GM18526 (cell line): ENCODE results near the gene CYP46A1.

ENCODE experiments used
- POLR2A ChIP-seq: IDR thresholded peaks from 3 replicates; pipeline ENCODE4 v1.6.1; 2011; ENCODE audit not compliant: insufficient read length; ENCODE audit errors: extremely low read depth

Gene CYP46A1

GRCh38 chr14:99708449-99708848 is 24.4 kb downstream of the CYP46A1 start:
- TF ChIP-seq POLR2A, result no peak

DNA sequence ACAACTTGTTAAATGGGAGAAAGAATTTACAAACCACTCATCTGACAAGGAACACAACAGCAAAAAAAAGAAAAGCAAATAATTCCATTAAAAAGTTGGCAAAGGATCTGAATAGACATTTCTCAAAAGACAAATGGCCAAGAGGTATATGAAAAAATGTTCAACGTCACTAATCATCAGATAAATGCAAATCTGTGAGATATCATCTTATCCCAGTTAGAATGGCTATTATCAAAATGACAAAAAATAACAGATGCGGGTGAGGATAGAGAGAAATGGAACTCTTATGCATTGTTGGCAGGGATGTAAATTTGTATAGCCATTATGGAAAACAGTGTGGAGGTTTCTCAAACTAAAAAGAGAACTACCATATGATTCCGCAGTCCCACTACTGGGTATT is 29.9 kb downstream of the CYP46A1 start:
- TF ChIP-seq POLR2A, result no peak

- no peak for TF ChIP-seq POLR2A
Observed at GRCh38 chr14:99715266-99716000, 31.3 kb downstream of the CYP46A1 start.

GRCh38 chr14:99716091-99716849 is 32.2 kb downstream of the CYP46A1 start:
- no peak for TF ChIP-seq POLR2A

GRCh38 chr14:99716850-99717681 is 33.0 kb downstream of the CYP46A1 start:
- no peak for TF ChIP-seq POLR2A

DNA sequence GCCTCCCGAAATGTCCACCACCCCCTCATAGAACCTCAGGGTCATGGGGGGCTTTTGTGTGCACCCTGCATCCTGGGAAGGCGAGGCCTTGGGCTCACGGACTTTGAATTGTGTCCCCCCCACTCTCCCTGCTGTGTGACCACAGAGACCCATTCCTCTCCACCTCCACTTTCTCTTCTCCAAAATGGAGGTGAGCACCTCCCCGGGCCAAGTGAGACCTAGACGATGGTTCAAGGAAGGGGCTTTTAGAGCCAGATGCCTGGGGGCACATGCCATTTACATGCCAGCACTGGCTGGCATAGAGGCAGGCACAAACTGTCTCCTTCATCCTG is 33.5 kb downstream of the CYP46A1 start:
- no peak for TF ChIP-seq POLR2A

DNA sequence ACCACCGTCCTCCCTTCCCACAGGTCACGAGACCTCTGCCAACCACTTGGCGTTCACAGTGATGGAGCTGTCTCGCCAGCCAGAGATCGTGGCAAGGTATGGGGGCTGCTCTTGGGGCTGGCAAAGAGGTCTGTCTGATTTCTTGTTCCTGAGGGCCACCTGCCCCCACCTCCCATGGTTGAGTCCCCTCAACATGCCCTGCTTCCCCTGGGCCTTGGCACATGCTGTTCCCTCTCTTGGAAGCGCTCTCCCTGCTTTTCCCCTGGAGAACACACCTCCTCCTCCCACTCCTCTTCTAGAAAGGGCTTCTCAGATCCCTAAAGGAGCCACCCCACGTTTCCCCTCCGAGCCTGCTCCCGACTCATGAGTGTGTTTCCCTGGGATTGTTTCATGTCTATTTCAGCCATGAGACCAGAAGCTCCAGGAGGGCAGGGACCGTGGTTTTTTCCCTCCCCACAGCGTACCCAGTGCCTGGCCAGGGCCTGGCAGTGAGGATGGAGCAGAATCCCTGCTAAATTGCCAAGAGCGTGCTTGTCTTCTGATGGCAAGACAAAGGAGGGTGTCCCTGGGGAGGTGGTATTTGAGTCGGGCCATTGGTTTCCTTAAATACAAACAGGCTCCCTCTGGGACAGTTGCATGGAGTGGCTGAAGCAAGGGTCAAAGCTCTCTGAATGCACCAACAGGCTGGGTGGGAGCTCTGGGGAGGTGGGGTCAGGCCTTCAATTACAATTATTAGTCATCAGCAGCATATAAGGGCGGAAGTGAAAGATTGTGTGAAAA is 34.1 kb downstream of the CYP46A1 start:
- no peak for TF ChIP-seq POLR2A

DNA sequence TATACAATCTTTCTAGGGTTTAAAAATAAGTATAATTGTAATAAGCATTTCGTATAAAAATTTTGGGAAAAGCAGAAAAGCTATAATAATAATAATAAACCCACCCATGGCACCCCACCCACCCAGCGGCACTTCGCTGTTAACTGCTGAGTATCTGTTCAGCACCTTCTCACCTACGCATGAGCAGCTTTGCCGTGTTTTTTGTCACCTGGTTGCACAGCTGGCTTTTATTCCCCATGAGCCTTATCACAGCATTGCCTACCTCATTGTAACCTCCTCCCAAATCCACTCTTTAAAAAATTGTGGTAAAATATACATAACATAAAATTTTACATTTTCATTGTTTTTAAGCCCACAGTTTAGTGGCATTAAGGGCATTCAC is 34.7 kb downstream of the CYP46A1 start:
- TF ChIP-seq POLR2A, result no peak

- TF ChIP-seq POLR2A, result no peak
Observed at GRCh38 chr14:99720941-99721791, 37.1 kb downstream of the CYP46A1 start.

DNA sequence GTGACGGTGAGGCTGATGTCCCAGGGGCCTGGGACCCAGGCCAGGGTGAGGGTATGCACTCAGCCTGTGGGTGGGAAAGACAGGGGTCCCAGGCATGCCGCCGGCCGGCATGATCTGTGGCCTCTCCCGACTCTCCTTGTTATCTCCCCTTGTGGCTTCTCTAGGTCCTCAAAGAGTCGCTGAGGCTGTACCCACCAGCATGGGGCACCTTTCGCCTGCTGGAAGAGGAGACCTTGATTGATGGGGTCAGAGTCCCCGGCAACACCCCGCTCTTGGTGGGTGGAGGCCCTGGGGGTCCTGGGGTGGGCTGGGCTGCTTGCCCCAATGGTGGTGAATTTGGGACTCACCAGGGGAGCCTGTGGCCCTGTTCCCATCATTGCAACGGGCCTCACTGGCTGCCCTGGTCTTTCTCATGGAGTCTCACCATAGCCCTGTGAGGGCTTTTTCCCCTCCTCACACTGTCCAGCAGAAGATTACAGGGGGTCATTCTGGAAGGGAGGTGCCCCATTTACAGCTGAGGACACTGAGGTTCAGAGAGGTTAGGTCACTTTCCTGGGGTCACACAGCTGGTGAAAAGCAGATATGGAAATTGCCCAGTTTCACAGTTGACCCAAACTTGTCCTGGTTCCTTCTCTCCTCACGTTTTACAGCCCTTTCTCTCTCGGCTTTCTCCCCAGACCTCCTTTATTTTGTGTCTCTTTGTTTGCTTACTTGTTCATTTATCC is 37.9 kb downstream of the CYP46A1 start:
- TF ChIP-seq POLR2A, result no peak

DNA sequence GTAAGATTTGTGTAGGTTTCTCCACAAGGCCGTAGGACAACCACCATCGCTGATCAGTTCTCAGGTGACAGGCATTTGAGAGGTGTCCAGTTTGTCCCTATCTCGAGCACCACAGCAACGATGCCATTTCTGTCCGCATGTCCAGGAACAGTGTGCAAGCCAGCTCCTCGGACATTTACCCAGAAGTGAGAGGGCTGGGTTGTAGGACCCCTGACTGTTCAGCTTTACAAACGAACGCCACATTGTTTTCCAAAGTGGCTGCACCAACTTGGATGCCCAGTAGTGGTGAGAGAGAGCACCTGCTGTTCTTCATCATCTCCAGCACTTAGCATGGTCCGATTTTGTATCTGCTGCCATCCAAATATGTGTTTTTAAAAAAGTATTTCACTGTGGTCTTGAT is 38.6 kb downstream of the CYP46A1 start:
- TF ChIP-seq POLR2A, result no peak

DNA sequence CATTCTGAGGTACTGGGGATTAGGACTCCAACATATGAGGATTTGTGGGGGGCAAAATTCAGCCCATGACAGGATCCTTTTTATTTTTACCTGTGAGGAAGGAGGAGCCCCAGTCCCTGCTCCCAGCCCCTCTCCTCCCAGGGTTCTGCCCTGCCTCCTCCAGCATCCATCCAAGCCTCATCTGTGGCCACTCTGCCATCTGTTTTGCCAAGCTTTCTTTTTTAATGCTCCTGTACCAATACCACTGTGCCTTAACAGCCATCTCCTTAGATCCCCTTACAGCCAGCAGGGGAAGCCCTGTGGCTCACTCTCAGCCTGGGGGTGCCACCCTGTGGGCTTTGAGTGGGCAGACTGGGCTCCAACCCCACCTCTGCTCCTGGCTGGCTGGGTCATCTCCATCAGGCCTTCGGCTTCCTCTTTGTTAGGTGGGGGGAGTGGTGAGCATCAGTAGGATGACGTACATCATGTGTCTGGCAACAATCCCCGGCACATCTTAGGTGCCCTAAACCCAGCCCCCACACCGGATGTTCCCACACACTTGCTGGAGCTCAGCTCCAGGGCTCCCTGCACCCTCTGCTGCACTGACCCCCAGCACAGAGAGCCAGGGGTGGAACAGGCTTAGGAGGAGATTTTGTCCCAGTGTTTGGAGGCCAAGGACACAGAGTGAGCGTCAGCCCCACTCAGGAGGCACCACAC is 40.2 kb downstream of the CYP46A1 start:
- TF ChIP-seq POLR2A, result no peak
